Caco-2 (cell line): Measurements from ENCODE around the gene PTGDR2. TPM values are rescaled to one million over a fixed set of nuclear protein-coding genes. Genes with fewer than 3 reads are reported as not detected.

ENCODE experiments used
- BruUV-seq: library from RNA; stranded (reverse); fragments of 400-500 nt; replicated peaks from 2 replicates; lab custom pipeline; 2021; lab: Mats Ljungman, UMichigan
- CTCF ChIA-PET: fragments of 300-600 bp; sonication (Branson Sonifier 250); formaldehyde crosslinking; loops from one replicate; lab custom pipeline; 2022; ENCODE audit warnings: antibody characterized with exemption; lab: Charles Lee
- POLR2A ChIA-PET: fragments of 300-600 bp; sonication (Branson Sonifier 250); formaldehyde crosslinking; loops from one replicate; lab custom pipeline; 2022; ENCODE audit warnings: antibody characterized with exemption; lab: Charles Lee
- DNase-seq, 2 experiments: peaks; one replicate each; pipeline versions ENCODE4 v3.0.0 to v3.0.0-alpha.2; 2020 to 2022
- H3K27me3 ChIP-seq: replicated peaks from 2 replicates; pipeline ENCODE4 v1.6.0; 2011; ENCODE audit warnings: low read length; ENCODE audit not compliant: control insufficient read depth, insufficient read depth
- H3K36me3 ChIP-seq: 2 replicates; pipeline ENCODE4 v1.5.1; 2011; ENCODE audit warnings: low read length; ENCODE audit not compliant: control insufficient read depth, insufficient read depth
- H3K4me1 ChIP-seq: fragments of 250-450 bp; sonication (Bioruptor Pico); 2 replicates; pipeline ENCODE4 v1.5.1; 2020; ENCODE audit warnings: mild to moderate bottlenecking
- H3K4me3 ChIP-seq: 2 replicates; pipeline ENCODE4 v1.5.1; 2011; ENCODE audit warnings: low read depth, mild to moderate bottlenecking, control low read depth, low read length
- H3K9me3 ChIP-seq: fragments of 250-450 bp; sonication (Bioruptor Pico); 2 replicates; pipeline ENCODE4 v1.5.1; 2020; ENCODE audit warnings: mild to moderate bottlenecking, moderate library complexity
- H3K27ac Mint-ChIP-seq: one replicate; pipeline ENCODE4 v1.8.0; 2022; ENCODE audit warnings: mixed read lengths; ENCODE audit not compliant: unreplicated experiment
- H3K27me3 Mint-ChIP-seq: one replicate; pipeline ENCODE4 v1.8.0; 2022; ENCODE audit warnings: mixed read lengths; ENCODE audit not compliant: insufficient read depth, unreplicated experiment
- H3K36me3 Mint-ChIP-seq: one replicate; pipeline ENCODE4 v1.8.0; 2022; ENCODE audit warnings: mild to moderate bottlenecking, mixed read lengths; ENCODE audit not compliant: insufficient read depth, unreplicated experiment
- H3K4me1 Mint-ChIP-seq: one replicate; pipeline ENCODE4 v1.8.0; 2022; ENCODE audit warnings: low read depth, mixed read lengths; ENCODE audit not compliant: unreplicated experiment
- H3K4me3 Mint-ChIP-seq: one replicate; pipeline ENCODE4 v1.8.0; 2022; ENCODE audit warnings: mild to moderate bottlenecking, moderate library complexity, mixed read lengths; ENCODE audit not compliant: unreplicated experiment
- H3K9me3 Mint-ChIP-seq: one replicate; pipeline ENCODE4 v1.8.0; 2022; ENCODE audit warnings: mixed read lengths; ENCODE audit not compliant: unreplicated experiment
- CTCF ChIP-seq, 2 experiments: fragments of 200-600 bp in 1 of 2; IDR thresholded peaks; 1 replicate in 1 of 2; 2 replicates in 1 of 2; pipeline versions ENCODE4 v1.5.1 to v1.8.0; 2011 to 2022; ENCODE audit warnings: antibody characterized with exemption in 1 of 2, control low read depth in 1 of 2, inconsistent platforms in 1 of 2, low read depth in 1 of 2, low read length in 1 of 2, mild to moderate bottlenecking in 1 of 2, moderate library complexity in 1 of 2; ENCODE audit not compliant: insufficient read depth in 1 of 2, severe bottlenecking in 1 of 2, unreplicated experiment in 1 of 2
- intact Hi-C: fragments of 100-400 bp; cut with micrococcal nuclease; formaldehyde crosslinking; loops from one replicate; pipeline ENCODE4 v1.10.0; 2022; ENCODE audit not compliant: unreplicated experiment
- total RNA-seq: library from RNA; stranded (reverse); gene quantifications from 2 replicates; pipeline ENCODE4 v1.2.3, GENCODE V29; 2022

PTGDR2 gene
- total RNA-seq, 1 experiment from 2014 or later = 0.09 TPM

GRCh38 chr11:60897496-60897895 is 41.7 kb upstream of the PTGDR2 start:
- no peak overlapping the region for H3K4me3 ChIP-seq
- ChIA-PET CTCF (no interaction called here), POLR2A (no interaction called here)
- intact Hi-C loops = no loop called here
- Mint-ChIP-seq H3K9me3 (no peaks in the 10 kb centered on the region), H3K4me1 (no peaks in the 10 kb centered on the region), H3K27me3 (no peaks in the 10 kb centered on the region), H3K36me3 (peaks cover 85% of the 10 kb centered on the region), H3K27ac (no peak overlapping the region), H3K4me3 (no peak overlapping the region)
- no peak for TF ChIP-seq CTCF (IDR thresholded peaks at IDR 0.05; ENCODE audit: insufficient read depth in 1 of 2, low read depth in 1 of 2, low read length in 1 of 2, severe bottlenecking in 1 of 2, unreplicated experiment in 1 of 2)
- BruUV-seq = no TSS peak
- H3K36me3 ChIP-seq = peaks cover 8% of the 10 kb centered on the region
- no peaks in the 10 kb centered on the region for H3K4me1 ChIP-seq
- no peaks in the 10 kb centered on the region for H3K9me3 ChIP-seq
- no peaks in the 10 kb centered on the region for H3K27me3 ChIP-seq
- no peak for DNase-seq

GRCh38 chr11:60895687-60896086 is 39.9 kb upstream of the PTGDR2 start:
- peaks cover 89% of the 10 kb centered on the region for H3K36me3 Mint-ChIP-seq

GRCh38 chr11:60891103-60891741 is 35.5 kb upstream of the PTGDR2 start:
- no peak for DNase-seq
- intact Hi-C loops = no loop called here
- H3K36me3 ChIP-seq = peaks cover under 1% of the 10 kb centered on the region
- ChIA-PET POLR2A (interaction anchor here (0.6 to 0.7 kb wide), 2 partner anchors 8 to 37 kb away, joined by 3 to 4 read pairs; no protein-coding TSS in a partner anchor), CTCF (interaction anchor here (0.6 to 0.7 kb wide), 2 partner anchors 8 to 132 kb away, joined by 3 read pairs; no protein-coding TSS in a partner anchor)
- no peaks in the 10 kb centered on the region for H3K9me3 Mint-ChIP-seq
- no peaks in the 10 kb centered on the region for H3K27me3 Mint-ChIP-seq
- no peak overlapping the region for H3K4me3 ChIP-seq
- no peaks in the 10 kb centered on the region for H3K9me3 ChIP-seq
- no TSS peak for BruUV-seq
- H3K27ac Mint-ChIP-seq = no peak overlapping the region
- H3K4me3 Mint-ChIP-seq = no peak overlapping the region
- no peak for TF ChIP-seq CTCF (IDR thresholded peaks at IDR 0.05; ENCODE audit: insufficient read depth in 1 of 2, low read depth in 1 of 2, low read length in 1 of 2, severe bottlenecking in 1 of 2, unreplicated experiment in 1 of 2)
- no peaks in the 10 kb centered on the region for H3K4me1 ChIP-seq
- H3K27me3 ChIP-seq = no peaks in the 10 kb centered on the region
- peaks cover 51% of the 10 kb centered on the region for H3K36me3 Mint-ChIP-seq
- H3K4me1 Mint-ChIP-seq = peaks cover 7% of the 10 kb centered on the region

More at GRCh38 chr11:60895687-60896086, 39.9 kb upstream of the PTGDR2 start:
- Histone ChIP-seq H3K4me3 (no peak overlapping the region), H3K4me1 (no peaks in the 10 kb centered on the region), H3K36me3 (peaks cover 7% of the 10 kb centered on the region), H3K27me3 (no peaks in the 10 kb centered on the region), H3K9me3 (no peaks in the 10 kb centered on the region)
- no peak overlapping the region for H3K27ac Mint-ChIP-seq
- DNase-seq = no peak
- POLR2A ChIA-PET = no interaction called here
- H3K9me3 Mint-ChIP-seq = no peaks in the 10 kb centered on the region
- BruUV-seq = no TSS peak
- H3K27me3 Mint-ChIP-seq = no peaks in the 10 kb centered on the region
- intact Hi-C loops = no loop called here
- CTCF ChIA-PET = no interaction called here
- TF ChIP-seq CTCF (IDR thresholded peaks at IDR 0.05; ENCODE audit: insufficient read depth in 1 of 2, low read depth in 1 of 2, low read length in 1 of 2, severe bottlenecking in 1 of 2, unreplicated experiment in 1 of 2) = no peak
- no peaks in the 10 kb centered on the region for H3K4me1 Mint-ChIP-seq
- no peak overlapping the region for H3K4me3 Mint-ChIP-seq
